Fibroblast of the aortic adventitia (primary cell): ENCODE results near the gene NACC1. TPM values are rescaled to one million over a fixed set of nuclear protein-coding genes. Genes with fewer than 3 reads are reported as not detected.

Experiments
- DNase-seq: peaks from one replicate; pipeline ENCODE4 v3.0.0-alpha.2; 2010; ENCODE audit warnings: low read depth
- H3K4me3 ChIP-seq: 2 replicates; pipeline ENCODE4 v1.5.1; 2011; ENCODE audit warnings: low read depth, mild to moderate bottlenecking, control low read depth, low read length, moderate library complexity
- total RNA-seq: library from RNA; depleted of rRNA; stranded (reverse); fragments of >200 nt; gene quantifications from 2 replicates; pipeline ENCODE4 v1.2.3, GENCODE V29; 2012; ENCODE audit warnings: low replicate concordance
- TF ChIP-seq, protein P1 (sequence below): IDR thresholded peaks from 2 replicates; pipeline ENCODE4 v1.5.1; 2011; ENCODE audit warnings: mild to moderate bottlenecking, low read length, control low read depth, inconsistent platforms; ENCODE audit not compliant: insufficient read depth

The NACC1 gene
- total RNA-seq, 1 donor: 51.2 TPM

GRCh38 chr19:13153569-13154240 is 35.6 kb downstream of the NACC1 start:
- peak overlapping the region; percentile 94 for H3K4me3 ChIP-seq
- TF ChIP-seq, protein P1, sequence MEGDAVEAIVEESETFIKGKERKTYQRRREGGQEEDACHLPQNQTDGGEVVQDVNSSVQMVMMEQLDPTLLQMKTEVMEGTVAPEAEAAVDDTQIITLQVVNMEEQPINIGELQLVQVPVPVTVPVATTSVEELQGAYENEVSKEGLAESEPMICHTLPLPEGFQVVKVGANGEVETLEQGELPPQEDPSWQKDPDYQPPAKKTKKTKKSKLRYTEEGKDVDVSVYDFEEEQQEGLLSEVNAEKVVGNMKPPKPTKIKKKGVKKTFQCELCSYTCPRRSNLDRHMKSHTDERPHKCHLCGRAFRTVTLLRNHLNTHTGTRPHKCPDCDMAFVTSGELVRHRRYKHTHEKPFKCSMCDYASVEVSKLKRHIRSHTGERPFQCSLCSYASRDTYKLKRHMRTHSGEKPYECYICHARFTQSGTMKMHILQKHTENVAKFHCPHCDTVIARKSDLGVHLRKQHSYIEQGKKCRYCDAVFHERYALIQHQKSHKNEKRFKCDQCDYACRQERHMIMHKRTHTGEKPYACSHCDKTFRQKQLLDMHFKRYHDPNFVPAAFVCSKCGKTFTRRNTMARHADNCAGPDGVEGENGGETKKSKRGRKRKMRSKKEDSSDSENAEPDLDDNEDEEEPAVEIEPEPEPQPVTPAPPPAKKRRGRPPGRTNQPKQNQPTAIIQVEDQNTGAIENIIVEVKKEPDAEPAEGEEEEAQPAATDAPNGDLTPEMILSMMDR: no peak
- peak; percentile 44 for DNase-seq

- TF ChIP-seq, protein P1: no peak
- peak overlapping the region; percentile 94 for H3K4me3 ChIP-seq
- peak; percentile 96 for DNase-seq
These were observed 36.2 kb downstream of the NACC1 start for GRCh38 chr19:13154241-13154778.

- H3K4me3 ChIP-seq: peak overlapping the region; percentile 94
- TF ChIP-seq, protein P1: peak; percentile 35
- DNase-seq: peak; percentile 72
These were observed 36.9 kb downstream of the NACC1 start for GRCh38 chr19:13154911-13155471.

DNA sequence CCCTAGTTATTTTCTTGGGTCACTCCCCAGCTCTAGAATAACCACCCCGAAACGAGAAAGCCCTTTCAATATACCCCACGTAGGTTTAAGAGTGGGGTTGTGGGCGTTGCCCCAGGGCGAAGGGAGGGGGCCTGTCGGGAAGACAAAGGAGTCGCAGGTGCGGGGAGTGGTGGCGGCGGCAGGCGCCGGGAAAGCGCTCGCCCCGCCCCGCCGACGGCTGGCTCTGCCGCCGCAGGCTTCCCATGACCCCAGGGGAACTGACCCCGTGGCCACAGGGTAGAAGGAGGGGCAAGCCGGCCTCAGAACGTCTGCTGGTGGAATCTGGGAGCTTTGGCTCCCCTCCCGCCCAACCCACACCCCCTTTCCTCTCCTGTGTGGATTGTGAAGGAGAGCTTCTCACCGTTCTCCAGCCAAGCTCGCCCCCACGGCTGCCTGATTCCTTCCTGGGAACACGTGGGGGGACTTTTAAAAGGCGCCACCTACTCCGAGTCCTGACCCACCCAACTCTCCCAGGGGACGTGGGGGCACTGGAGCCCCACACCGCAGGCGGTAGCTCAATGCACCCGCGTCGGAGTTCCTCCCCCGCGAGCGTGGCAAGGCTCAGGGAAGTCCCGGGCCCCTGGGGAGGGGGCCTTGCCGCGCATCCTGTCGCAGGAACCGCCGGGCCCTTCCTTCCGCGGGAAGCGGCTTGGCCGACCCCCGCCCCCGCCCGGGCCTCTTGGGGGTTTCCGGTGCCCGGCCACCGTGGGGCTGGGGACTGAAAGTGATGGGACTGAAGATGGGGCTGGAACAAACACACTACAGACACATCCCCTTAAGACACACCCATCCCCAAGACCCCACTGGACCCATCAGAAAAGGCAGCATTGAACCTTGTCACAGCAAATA is 37.7 kb downstream of the NACC1 start:
- TF ChIP-seq, protein P1: no peak
- DNase-seq: peak; percentile 78
- peak overlapping the region; percentile 94 for H3K4me3 ChIP-seq

DNA sequence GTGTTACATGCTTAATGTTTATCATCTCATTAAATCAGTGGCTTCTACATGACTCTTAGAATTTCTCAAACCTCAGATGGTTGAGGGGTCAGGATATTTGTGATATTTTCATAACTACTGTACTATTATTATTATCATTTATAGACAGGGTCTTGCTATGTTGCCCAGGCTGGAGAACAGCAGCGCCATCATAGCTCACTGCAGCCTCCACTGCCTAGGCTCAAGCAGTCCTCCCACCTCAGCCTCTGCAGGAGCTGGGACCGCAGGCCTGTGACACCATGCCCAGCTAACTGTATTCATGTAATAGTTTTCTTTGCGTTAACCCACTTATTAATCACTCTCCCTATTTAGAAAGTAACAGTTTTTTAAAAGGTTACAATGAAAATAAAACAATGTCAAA is 41.6 kb downstream of the NACC1 start:
- H3K4me3 ChIP-seq: no peak overlapping the region
- DNase-seq: no peak
- TF ChIP-seq, protein P1: no peak

- no peak overlapping the region for H3K4me3 ChIP-seq
- TF ChIP-seq, protein P1: no peak
- peak; percentile 63 for DNase-seq
These were observed 42.5 kb downstream of the NACC1 start for GRCh38 chr19:13160557-13160956.
